IMR-90 (cell line): Measurements from ENCODE around the gene FGFR4. TPM values are rescaled to one million over a fixed set of nuclear protein-coding genes. Genes with fewer than 3 reads are reported as not detected.

ENCODE experiments used
- ATAC-seq: fragments of 200-7000 bp; cut with Tn5 transposase; 2 replicates; pipeline ENCODE4 v1.9.1; 2020; ENCODE audit warnings: low read depth, mild to moderate bottlenecking, moderate library complexity
- BruUV-seq: library from RNA; stranded (reverse); fragments of 400-500 nt; replicated peaks from 2 replicates; lab custom pipeline; 2021; lab: Mats Ljungman, UMichigan
- CTCF ChIA-PET: fragments of 300-600 bp; formaldehyde crosslinking; extraction: SDS; loops from one replicate; lab custom pipeline; 2021; ENCODE audit warnings: antibody characterized with exemption; lab: Yijun Ruan, JAX
- POLR2A ChIA-PET: fragments of 300-600 bp; sonication (Branson Sonifier 250); formaldehyde crosslinking; loops from one replicate; lab custom pipeline; 2022; ENCODE audit warnings: antibody characterized with exemption; ENCODE audit not compliant: unreplicated experiment; lab: Charles Lee
- DNase-seq: peaks from one replicate; pipeline ENCODE4 v3.0.0; 2013
- H2AFZ ChIP-seq: replicated peaks from 2 replicates; pipeline ENCODE3; 2013; ENCODE audit warnings: low read length, mild to moderate bottlenecking; ENCODE audit not compliant: poor library complexity
- H2AK5ac ChIP-seq: 2 replicates; pipeline ENCODE4 v1.6.1; 2013; ENCODE audit warnings: low read depth, low read length, inconsistent platforms
- H2AK9ac ChIP-seq: replicated peaks from 2 replicates; pipeline ENCODE3; 2013; ENCODE audit warnings: mild to moderate bottlenecking, low read depth, low read length, moderate library complexity; ENCODE audit not compliant: poor library complexity
- H2BK120ac ChIP-seq: 2 replicates; pipeline ENCODE4 v1.6.1; 2013; ENCODE audit warnings: low read depth, low read length, inconsistent platforms
- H2BK15ac ChIP-seq: 3 replicates; pipeline ENCODE4 v1.6.1; 2013; ENCODE audit warnings: low read depth, low read length, inconsistent platforms
- H2BK20ac ChIP-seq: 2 replicates; pipeline ENCODE4 v1.6.1; 2013; ENCODE audit warnings: low read depth, mild to moderate bottlenecking, inconsistent platforms, low read length, moderate library complexity
- H2BK5ac ChIP-seq: 2 replicates; pipeline ENCODE4 v1.6.1; 2013; ENCODE audit warnings: mild to moderate bottlenecking, low read depth, low read length, inconsistent platforms; ENCODE audit not compliant: poor library complexity, severe bottlenecking
- H3K14ac ChIP-seq: replicated peaks from 2 replicates; pipeline ENCODE4 v1.6.1; 2013; ENCODE audit warnings: low read depth, low read length, inconsistent platforms
- H3K18ac ChIP-seq: 2 replicates; pipeline ENCODE4 v1.6.1; 2013; ENCODE audit warnings: low read depth, low read length, control low read depth
- H3K23ac ChIP-seq: 2 replicates; pipeline ENCODE4 v1.6.1; 2013; ENCODE audit warnings: low read depth, low read length, inconsistent platforms
- H3K27ac ChIP-seq: 2 replicates; pipeline ENCODE4 v1.5.1; 2013; ENCODE audit warnings: mild to moderate bottlenecking, control low read depth, low read length; ENCODE audit not compliant: insufficient read depth
- H3K27me3 ChIP-seq: 2 replicates; pipeline ENCODE4 v1.6.1; 2013; ENCODE audit warnings: low read length; ENCODE audit not compliant: control insufficient read depth, insufficient read depth
- H3K36me3 ChIP-seq: 2 replicates; pipeline ENCODE4 v1.6.1; 2013; ENCODE audit warnings: low read length, mixed read lengths; ENCODE audit not compliant: control insufficient read depth, insufficient read depth
- H3K4ac ChIP-seq: 2 replicates; pipeline ENCODE4 v1.6.1; 2013; ENCODE audit warnings: low read depth, low read length, inconsistent platforms
- H3K4me1 ChIP-seq: 2 replicates; pipeline ENCODE4 v1.6.1; 2013; ENCODE audit warnings: low read length, mixed read lengths; ENCODE audit not compliant: control insufficient read depth, insufficient read depth
- H3K4me2 ChIP-seq: 2 replicates; pipeline ENCODE4 v1.6.1; 2013; ENCODE audit warnings: low read depth, mild to moderate bottlenecking, control low read depth, low read length, moderate library complexity
- H3K4me3 ChIP-seq: 2 replicates; pipeline ENCODE4 v1.5.1; 2013; ENCODE audit warnings: low read depth, mild to moderate bottlenecking, control low read depth, low read length, moderate library complexity; ENCODE audit not compliant: insufficient read depth
- H3K56ac ChIP-seq: 2 replicates; pipeline ENCODE4 v1.6.1; 2013; ENCODE audit warnings: low read length, inconsistent platforms; ENCODE audit not compliant: insufficient read depth; ENCODE audit errors: extremely low read depth
- H3K79me1 ChIP-seq, 2 experiments: 2 replicates each; pipeline ENCODE4 v1.6.1; 2013; ENCODE audit warnings: low read length in 2 of 2, inconsistent platforms in 1 of 2, low read depth in 1 of 2
- H3K9ac ChIP-seq: 2 replicates; pipeline ENCODE4 v1.6.1; 2013; ENCODE audit warnings: low read depth, low read length, control low read depth
- H3K9me1 ChIP-seq: 2 replicates; pipeline ENCODE4 v1.6.1; 2013; ENCODE audit warnings: low read length, inconsistent platforms; ENCODE audit not compliant: insufficient read depth
- H3K9me3 ChIP-seq: 2 replicates; pipeline ENCODE4 v1.6.1; 2013; ENCODE audit warnings: low read length; ENCODE audit not compliant: control insufficient read depth, insufficient read depth
- H4K20me1 ChIP-seq: 2 replicates; pipeline ENCODE4 v1.6.1; 2013; ENCODE audit warnings: low read length, inconsistent platforms; ENCODE audit not compliant: insufficient read depth
- H4K5ac ChIP-seq: 2 replicates; pipeline ENCODE4 v1.6.1; 2013; ENCODE audit warnings: mild to moderate bottlenecking, low read depth, low read length, control low read depth
- H4K8ac ChIP-seq, 2 experiments: 2 replicates each; pipeline ENCODE4 v1.6.1; 2013; ENCODE audit warnings: low read depth in 2 of 2, low read length in 2 of 2, control low read depth in 1 of 2, inconsistent platforms in 1 of 2
- H4K91ac ChIP-seq: 2 replicates; pipeline ENCODE4 v1.6.1; 2013; ENCODE audit warnings: low read depth, low read length, inconsistent platforms; ENCODE audit not compliant: insufficient read depth
- CEBPB ChIP-seq: IDR thresholded peaks from 2 replicates; pipeline ENCODE4 v1.6.1; 2012; ENCODE audit warnings: low read depth, low read length, improper control_type of control experiment
- CHD1 ChIP-seq: IDR thresholded peaks from 2 replicates; pipeline ENCODE4 v1.6.1; 2012; ENCODE audit warnings: low read depth, low read length, improper control_type of control experiment
- MAZ ChIP-seq: IDR thresholded peaks from 2 replicates; pipeline ENCODE4 v1.6.1; 2012; ENCODE audit warnings: low read depth, mild to moderate bottlenecking, low read length, improper control_type of control experiment, moderate library complexity, borderline replicate concordance
- SMC3 ChIP-seq: fragments of 150-350 bp; IDR thresholded peaks from 2 replicates; pipeline ENCODE4 v1.6.1; 2016; ENCODE audit warnings: low read depth, mild to moderate bottlenecking, antibody characterized with exemption, low read length, moderate library complexity
- WGBS, 2 experiments: methylation state at CpG; one replicate each; pipeline versions ENCODE4 v1.1.5 to v1.1.7; 2013; ENCODE audit warnings: missing lambda C conversion rate in 2 of 2; ENCODE audit not compliant: insufficient read length in 1 of 2; ENCODE audit errors: extremely low coverage in 2 of 2; 5-methylcytosine and 5-hydroxymethylcytosine counted together
- dilution Hi-C: fragments of 300-500 bp; cut with HindIII; formaldehyde crosslinking; loops from one replicate; pipeline ENCODE4 v1.14.3; 2018; ENCODE audit warnings: low sequenced_read_pairs; ENCODE audit not compliant: unreplicated experiment
- in situ Hi-C: fragments of 300-500 bp; cut with MboI; formaldehyde crosslinking; loops from 3 replicates; pipeline ENCODE4 v1.14.3; 2019; ENCODE audit warnings: low sequenced_read_pairs, inconsistent platforms, mixed read lengths
- intact Hi-C: fragments of 100-400 bp; cut with micrococcal nuclease; formaldehyde crosslinking; loops from 2 replicates; pipeline ENCODE4 v1.10.0; 2022
- polyA plus RNA-seq, 3 experiments: library from polyadenylated mRNA; depleted of rRNA; stranded (reverse); fragments of >200 nt; gene quantifications; 2 replicates each; pipeline ENCODE4 v1.2.3, GENCODE V29; 2012; ENCODE audit warnings: low replicate concordance in 1 of 3
- total RNA-seq: library from RNA; depleted of rRNA; stranded (reverse); fragments of >200 nt; gene quantifications from 2 replicates; pipeline ENCODE4 v1.2.3, GENCODE V29; 2012
- TF ChIP-seq, protein P1 (sequence below): fragments of 150-350 bp; IDR thresholded peaks from 2 replicates; pipeline ENCODE4 v1.6.1; 2016; ENCODE audit warnings: low read depth, mild to moderate bottlenecking, low read length, moderate library complexity, borderline replicate concordance

The FGFR4 gene
- total and polyA plus RNA-seq, 2 of the 4 experiments (the other 2 are of a cell fraction): 0.90 to 2.4 TPM

DNA sequence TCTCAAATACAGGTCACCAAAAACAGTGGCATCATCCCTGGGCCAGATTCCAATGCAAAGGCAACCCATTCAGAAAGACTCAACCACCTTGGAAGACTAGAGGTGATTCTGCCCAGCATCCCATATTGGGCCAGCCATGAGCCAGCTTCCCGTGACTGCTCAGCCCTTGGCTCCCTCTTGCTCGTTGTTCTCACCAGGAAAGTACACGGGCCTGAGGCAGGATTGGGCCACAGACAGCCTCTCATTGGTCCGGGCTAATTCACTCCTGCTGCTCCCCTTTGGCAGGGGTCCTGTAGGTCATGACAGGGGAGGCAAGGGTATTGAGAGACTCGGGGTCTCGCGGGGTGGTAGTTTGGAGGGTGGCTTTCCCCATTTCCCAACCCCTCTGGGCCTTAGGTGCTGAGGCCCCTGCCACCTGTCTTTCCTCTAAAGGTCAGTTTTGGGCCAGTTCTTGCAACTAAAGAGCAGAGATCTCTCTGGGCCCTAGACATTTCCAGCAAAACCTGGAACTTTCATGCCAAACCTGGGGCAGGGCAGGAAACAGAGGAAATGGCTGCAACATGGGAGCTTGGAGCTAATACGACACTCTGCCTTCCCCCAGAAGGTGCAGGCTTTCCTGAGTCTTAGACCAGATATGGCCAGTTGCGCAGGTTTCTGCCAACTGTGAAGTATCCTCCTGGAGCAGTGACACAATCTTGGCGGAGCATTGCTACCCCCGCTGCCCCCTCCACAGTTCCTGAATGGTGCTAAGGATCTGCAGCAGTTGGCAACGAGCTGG, 22.0 kb upstream of the FGFR4 start (continued):
- TF ChIP-seq, protein P1, sequence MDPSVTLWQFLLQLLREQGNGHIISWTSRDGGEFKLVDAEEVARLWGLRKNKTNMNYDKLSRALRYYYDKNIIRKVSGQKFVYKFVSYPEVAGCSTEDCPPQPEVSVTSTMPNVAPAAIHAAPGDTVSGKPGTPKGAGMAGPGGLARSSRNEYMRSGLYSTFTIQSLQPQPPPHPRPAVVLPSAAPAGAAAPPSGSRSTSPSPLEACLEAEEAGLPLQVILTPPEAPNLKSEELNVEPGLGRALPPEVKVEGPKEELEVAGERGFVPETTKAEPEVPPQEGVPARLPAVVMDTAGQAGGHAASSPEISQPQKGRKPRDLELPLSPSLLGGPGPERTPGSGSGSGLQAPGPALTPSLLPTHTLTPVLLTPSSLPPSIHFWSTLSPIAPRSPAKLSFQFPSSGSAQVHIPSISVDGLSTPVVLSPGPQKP: no peak

DNA sequence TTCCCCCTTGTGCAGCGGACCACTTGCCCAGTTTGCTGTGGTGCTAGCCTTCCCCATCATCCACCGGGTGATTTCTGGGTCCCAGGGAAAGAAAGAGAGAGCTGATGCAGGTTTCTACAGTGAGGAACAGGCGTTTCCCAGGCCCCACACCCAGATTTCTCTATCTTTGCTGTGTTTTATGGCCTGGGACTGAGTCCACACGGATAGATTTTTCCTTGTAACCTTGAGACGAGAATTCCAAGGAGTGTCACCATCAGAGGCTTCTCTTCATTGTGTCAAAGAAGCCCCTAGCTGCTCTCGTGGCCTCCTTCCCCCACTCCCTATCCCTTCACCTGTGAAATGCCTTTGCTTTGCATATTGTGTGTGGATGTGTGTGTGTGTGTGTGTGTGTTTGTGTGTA, 21.2 kb upstream of the FGFR4 start:
- H2AK9ac ChIP-seq: no peak overlapping the region
- H3K27me3 ChIP-seq: no peaks in the 10 kb centered on the region
- no peak overlapping the region for H3K4me2 ChIP-seq
- no peak overlapping the region for H3K56ac ChIP-seq
- no peak overlapping the region for H4K8ac ChIP-seq
- ChIA-PET CTCF (interaction anchor here (1.1 kb wide), 1 partner anchor 46 kb away, joined by 3 read pairs; no protein-coding TSS in a partner anchor), POLR2A (no interaction called here)
- TF ChIP-seq SMC3 (no peak), CHD1 (no peak), MAZ (no peak), CEBPB (no peak)
- DNase-seq: no peak
- no peaks in the 10 kb centered on the region for H4K20me1 ChIP-seq
- H3K4me1 ChIP-seq: peaks cover 5% of the 10 kb centered on the region
- H2AFZ ChIP-seq: no peak overlapping the region
- dilution Hi-C loops (no loop called here), intact Hi-C loops (no loop called here), in situ Hi-C loops (no loop called here)
- no peaks in the 10 kb centered on the region for H3K79me1 ChIP-seq
- H2AK5ac ChIP-seq: no peak overlapping the region
- no peak overlapping the region for H2BK5ac ChIP-seq
- H4K5ac ChIP-seq: no peak overlapping the region
- H3K18ac ChIP-seq: no peak overlapping the region
- no peak overlapping the region for H3K27ac ChIP-seq
- H3K14ac ChIP-seq: no peak overlapping the region
- peaks cover 9% of the 10 kb centered on the region; the same call in 1 of the 2 replicates for H3K9me1 ChIP-seq
- H3K9ac ChIP-seq: no peak overlapping the region
- H2BK15ac ChIP-seq: no peak overlapping the region
- H3K4me3 ChIP-seq: no peak overlapping the region
- ATAC-seq: no peak
- H3K23ac ChIP-seq: 0 out of 2 replicates have a peak overlapping the region, but pooled peaks have one; percentile 9
- no peak overlapping the region for H2BK120ac ChIP-seq
- peaks cover 29% of the 10 kb centered on the region for H3K36me3 ChIP-seq
- BruUV-seq: no TSS peak
- no peak overlapping the region for H3K4ac ChIP-seq
- no peaks in the 10 kb centered on the region for H3K9me3 ChIP-seq
- WGBS, 2 experiments: no CpG with 5 or more reads among the region's 6 CpGs
- H4K91ac ChIP-seq: no peak overlapping the region
- H2BK20ac ChIP-seq: no peak overlapping the region
